Prostate gland (tissue), 2 donors: ENCODE data around the gene SLC9C1. TPM values are rescaled to one million over a fixed set of nuclear protein-coding genes. Genes with fewer than 3 reads are reported as not detected.

ENCODE experiments used
- DNase-seq: peaks from one replicate; pipeline ENCODE4 v3.0.0-alpha.2; 2019; ENCODE audit warnings: low spot score
- H3K27ac ChIP-seq, 2 donors: fragments of 200-600 bp; sonication (generic); 2 replicates each; pipeline ENCODE4 v1.5.1; 2017 to 2019
- H3K27me3 ChIP-seq: fragments of 200-600 bp; sonication (generic); replicated peaks from 2 replicates; pipeline ENCODE4 v1.5.1; 2019; ENCODE audit not compliant: insufficient read depth
- H3K36me3 ChIP-seq, 2 donors: fragments of 200-600 bp; sonication (generic); 1 replicate in 1 of 2; 2 replicates in 1 of 2; pipeline versions ENCODE4 v1.5.1 to v1.8.1; 2017 to 2019
- H3K4me1 ChIP-seq: fragments of 200-600 bp; sonication (generic); replicated peaks from 2 replicates; pipeline ENCODE4 v1.5.1; 2019
- H3K4me3 ChIP-seq, 2 donors: fragments of 200-600 bp; sonication (generic); 2 replicates each; pipeline ENCODE4 v1.5.1; 2017 to 2019
- H3K9me3 ChIP-seq: fragments of 200-600 bp; sonication (generic); 2 replicates; pipeline ENCODE4 v1.5.1; 2017
- POLR2A ChIP-seq: fragments of 450-650 bp; IDR thresholded peaks from one replicate; pipeline ENCODE4 v1.6.1; 2016; ENCODE audit warnings: antibody characterized with exemption, mild to moderate bottlenecking
- POLR2AphosphoS5 ChIP-seq: sonication (generic); formaldehyde crosslinking; IDR thresholded peaks from one replicate; pipeline ENCODE4 v1.6.1; 2017; ENCODE audit warnings: antibody characterized with exemption
- WGBS: methylation state at CpG from one replicate; pipeline ENCODE4 v1.1.5; 2018; 5-methylcytosine and 5-hydroxymethylcytosine counted together
- intact Hi-C: fragments of 100-400 bp; cut with DNase I; formaldehyde crosslinking; loops from one replicate; pipeline ENCODE4 v1.14.2; 2022
- total RNA-seq, 2 donors: library from RNA; depleted of rRNA; stranded (reverse); fragments of >200 nt; gene quantifications; one replicate each; pipeline ENCODE4 v1.1.0, GENCODE V29; 2016
- TF ChIP-seq, protein P1 (sequence below), 4 experiments: fragments of 200-600 bp in 2 of 4; fragments of 450-650 bp in 2 of 4; sonication (generic) in 2 of 4; IDR thresholded peaks; 1 replicate in 3 of 4; 2 replicates in 1 of 4; pipeline ENCODE4 v1.5.1; 2016 to 2019; ENCODE audit warnings: antibody characterized with exemption in 4 of 4, mild to moderate bottlenecking in 2 of 4, moderate library complexity in 2 of 4

The SLC9C1 gene
- total RNA-seq, 2 donors from 2014 or later: 0.91 TPM; not detected in 1

DNA sequence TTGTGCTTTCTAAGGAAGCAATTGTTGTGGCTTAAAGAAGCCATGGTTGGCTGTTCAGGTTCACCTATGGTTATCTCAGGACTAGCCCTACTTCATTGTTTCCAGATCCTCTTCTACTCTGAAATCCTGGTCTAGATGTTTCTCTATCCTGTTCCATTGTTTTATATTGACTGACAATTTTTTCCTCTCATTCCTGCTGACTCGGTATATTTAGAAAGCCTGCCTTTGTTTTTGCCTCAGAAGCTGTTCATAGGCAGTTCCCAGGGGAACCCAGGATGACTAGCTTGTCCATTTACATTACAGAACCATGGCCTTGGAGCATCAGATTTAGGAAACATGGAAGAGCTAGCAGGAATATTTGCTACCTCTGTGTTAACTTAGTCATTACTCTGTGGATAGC lies 64.0 kb downstream of the SLC9C1 start:
- H3K36me3 ChIP-seq: no peaks in the 10 kb centered on the region
- no peaks in the 10 kb centered on the region for H3K9me3 ChIP-seq
- H3K4me3 ChIP-seq: no peak overlapping the region
- intact Hi-C loops: no loop called here
- no peak overlapping the region for H3K27ac ChIP-seq
- no peak for DNase-seq
- H3K27me3 ChIP-seq: no peaks in the 10 kb centered on the region
- H3K4me1 ChIP-seq: no peaks in the 10 kb centered on the region
- TF ChIP-seq, protein P1, sequence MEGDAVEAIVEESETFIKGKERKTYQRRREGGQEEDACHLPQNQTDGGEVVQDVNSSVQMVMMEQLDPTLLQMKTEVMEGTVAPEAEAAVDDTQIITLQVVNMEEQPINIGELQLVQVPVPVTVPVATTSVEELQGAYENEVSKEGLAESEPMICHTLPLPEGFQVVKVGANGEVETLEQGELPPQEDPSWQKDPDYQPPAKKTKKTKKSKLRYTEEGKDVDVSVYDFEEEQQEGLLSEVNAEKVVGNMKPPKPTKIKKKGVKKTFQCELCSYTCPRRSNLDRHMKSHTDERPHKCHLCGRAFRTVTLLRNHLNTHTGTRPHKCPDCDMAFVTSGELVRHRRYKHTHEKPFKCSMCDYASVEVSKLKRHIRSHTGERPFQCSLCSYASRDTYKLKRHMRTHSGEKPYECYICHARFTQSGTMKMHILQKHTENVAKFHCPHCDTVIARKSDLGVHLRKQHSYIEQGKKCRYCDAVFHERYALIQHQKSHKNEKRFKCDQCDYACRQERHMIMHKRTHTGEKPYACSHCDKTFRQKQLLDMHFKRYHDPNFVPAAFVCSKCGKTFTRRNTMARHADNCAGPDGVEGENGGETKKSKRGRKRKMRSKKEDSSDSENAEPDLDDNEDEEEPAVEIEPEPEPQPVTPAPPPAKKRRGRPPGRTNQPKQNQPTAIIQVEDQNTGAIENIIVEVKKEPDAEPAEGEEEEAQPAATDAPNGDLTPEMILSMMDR (IDR thresholded peaks at IDR 0.05): no peak
- TF ChIP-seq POLR2AphosphoS5 (no peak), POLR2A (no peak)
- 93% methylated on average over 1 of the region's 1 CpG for WGBS

GRCh38 chr3:112228786-112229185 lies 65.2 kb downstream of the SLC9C1 start:
- DNase-seq: no peak

DNA sequence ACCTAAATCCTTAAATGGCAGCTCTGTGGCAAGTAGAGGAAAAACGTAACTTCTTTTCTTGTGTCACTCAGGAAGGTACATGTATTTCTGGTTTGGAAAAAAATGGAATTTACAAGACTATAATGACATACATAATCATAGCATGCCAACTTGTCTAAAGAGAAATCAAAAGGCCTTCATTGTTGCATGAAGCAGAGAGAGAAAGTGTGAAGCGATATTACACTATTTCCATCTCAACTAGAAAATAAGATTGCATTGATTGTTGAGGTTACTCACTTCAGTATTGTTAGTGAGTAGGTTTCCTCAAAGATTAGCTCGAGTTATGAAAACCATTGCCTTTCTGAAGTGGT lies 93.7 kb downstream of the SLC9C1 start:
- no peaks in the 10 kb centered on the region for H3K9me3 ChIP-seq
- TF ChIP-seq, protein P1 (IDR thresholded peaks at IDR 0.05): no peak
- no peak for TF ChIP-seq POLR2AphosphoS5
- no peak for TF ChIP-seq POLR2A
- no peak overlapping the region for H3K4me3 ChIP-seq
- DNase-seq: no peak
- H3K4me1 ChIP-seq: no peaks in the 10 kb centered on the region
- H3K27ac ChIP-seq: no peak overlapping the region
- no peaks in the 10 kb centered on the region for H3K27me3 ChIP-seq
- 87% methylated on average over 3 of the region's 3 CpGs for WGBS
- intact Hi-C loops: no loop called here
- H3K36me3 ChIP-seq: no peaks in the 10 kb centered on the region

More at GRCh38 chr3:112228786-112229185, 65.2 kb downstream of the SLC9C1 start:
- WGBS: 40% methylated on average over 1 of the region's 1 CpG
- TF ChIP-seq POLR2AphosphoS5: peak; percentile 7
- TF ChIP-seq POLR2A: no peak
- TF ChIP-seq, protein P1 (IDR thresholded peaks at IDR 0.05): no peak
- Histone ChIP-seq H3K4me3 (no peak overlapping the region), H3K27ac (no peak overlapping the region), H3K9me3 (no peaks in the 10 kb centered on the region), H3K36me3 (no peaks in the 10 kb centered on the region), H3K4me1 (no peaks in the 10 kb centered on the region), H3K27me3 (no peaks in the 10 kb centered on the region)
- intact Hi-C loops: no loop called here

GRCh38 chr3:112199622-112200316 lies 94.2 kb downstream of the SLC9C1 start:
- no peak overlapping the region for H3K27ac ChIP-seq
- no peaks in the 10 kb centered on the region for H3K27me3 ChIP-seq
- no peak for DNase-seq
- no peaks in the 10 kb centered on the region for H3K36me3 ChIP-seq
- no peaks in the 10 kb centered on the region for H3K9me3 ChIP-seq
- H3K4me3 ChIP-seq: no peak overlapping the region
- intact Hi-C loops: no loop called here
- 88% methylated on average over 5 of the region's 5 CpGs for WGBS
- TF ChIP-seq POLR2AphosphoS5 (no peak), POLR2A (no peak)
- TF ChIP-seq, protein P1 (IDR thresholded peaks at IDR 0.05): no peak
- no peaks in the 10 kb centered on the region for H3K4me1 ChIP-seq

GRCh38 chr3:112197131-112197530 lies 96.9 kb downstream of the SLC9C1 start:
- intact Hi-C loops: no loop called here
- no peak overlapping the region for H3K4me3 ChIP-seq
- TF ChIP-seq POLR2A (no peak), POLR2AphosphoS5 (no peak)
- TF ChIP-seq, protein P1 (IDR thresholded peaks at IDR 0.05): no peak
- no peaks in the 10 kb centered on the region for H3K4me1 ChIP-seq
- no peaks in the 10 kb centered on the region for H3K36me3 ChIP-seq
- 86% methylated on average over 1 of the region's 1 CpG for WGBS
- H3K9me3 ChIP-seq: no peaks in the 10 kb centered on the region
- no peaks in the 10 kb centered on the region for H3K27me3 ChIP-seq
- no peak overlapping the region for H3K27ac ChIP-seq
- DNase-seq: no peak
